GM21367 (cell line): ENCODE data around the gene LHFPL2.
"Not testable (repeated sequence)": the region's sequence is repeated elsewhere in the genome, so short reads cannot be mapped to it uniquely, and the experiment has no call there.

Experiments
- ATAC-seq: cut with Tn5 transposase; IDR thresholded peaks from one replicate; pipeline ENCODE4 v1.9.1; 2021; ENCODE audit not compliant: unreplicated experiment

Gene LHFPL2

DNA sequence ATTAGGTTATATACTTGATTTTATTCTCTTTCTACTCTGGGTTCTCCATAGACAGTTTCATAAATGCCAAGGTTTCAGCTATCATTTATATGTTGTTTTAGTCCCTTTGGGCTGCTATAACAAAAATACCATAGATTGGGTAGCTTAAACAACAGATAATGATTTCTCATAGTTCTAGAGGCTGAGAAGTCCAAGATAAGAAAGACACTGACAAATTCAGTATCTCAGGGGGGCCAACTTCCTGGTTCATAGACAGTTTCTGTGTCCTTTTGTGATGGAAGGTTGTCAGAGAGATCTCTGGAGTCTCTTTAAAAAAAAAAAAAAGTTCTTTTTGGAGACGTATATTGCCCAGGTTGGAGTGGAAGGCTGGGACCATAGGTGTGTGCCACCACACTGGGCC, 174.8 kb downstream of the LHFPL2 start:
- ATAC-seq, result no peak

DNA sequence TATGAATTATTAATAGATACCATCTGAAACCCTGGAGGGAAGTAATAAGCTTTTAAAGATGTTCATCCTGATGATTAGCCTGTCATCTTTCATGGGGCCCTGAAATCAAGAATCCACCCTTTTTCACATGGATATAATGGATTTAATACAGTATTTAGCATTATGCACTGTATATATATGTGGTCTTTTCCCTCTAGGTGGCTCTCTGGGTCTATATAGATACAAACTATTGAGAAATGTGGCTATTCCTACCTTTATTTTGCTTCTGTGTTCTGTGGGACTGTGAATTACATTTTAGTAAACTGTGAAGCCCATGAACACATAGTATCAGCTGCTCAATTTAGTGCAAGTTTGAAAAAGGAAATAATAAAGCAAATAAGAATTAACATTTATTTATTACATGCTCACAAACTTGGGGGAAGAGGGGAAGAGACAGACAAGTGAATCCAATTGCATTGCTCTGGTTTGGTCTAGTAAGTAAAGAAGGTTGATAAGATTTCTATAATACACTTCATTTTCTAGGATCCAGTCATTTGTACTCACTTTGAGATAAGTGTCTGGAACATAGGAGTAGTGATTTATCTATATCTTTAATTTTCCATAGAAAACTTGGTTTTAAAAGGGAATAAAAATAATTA, 176.0 kb downstream of the LHFPL2 start:
- no peak for ATAC-seq

DNA sequence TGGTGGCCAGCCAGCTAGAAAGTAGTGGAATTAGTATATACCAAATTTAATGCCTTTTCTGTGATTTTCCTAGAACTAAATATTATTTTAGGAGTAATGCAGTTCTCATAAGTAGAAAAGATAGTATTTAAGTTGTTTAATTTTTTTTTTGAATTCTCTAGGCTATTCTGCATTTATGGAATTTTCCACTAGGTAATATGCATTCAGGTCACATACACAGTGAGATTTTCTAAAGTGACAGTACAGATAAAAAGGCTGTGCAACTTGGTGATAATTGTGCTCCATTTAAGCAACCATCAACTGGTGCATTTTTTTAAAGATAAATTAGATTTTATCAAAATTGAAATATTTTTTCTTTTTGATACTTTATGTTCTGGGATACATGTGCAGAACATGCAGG, 176.7 kb downstream of the LHFPL2 start:
- ATAC-seq, result no peak

DNA sequence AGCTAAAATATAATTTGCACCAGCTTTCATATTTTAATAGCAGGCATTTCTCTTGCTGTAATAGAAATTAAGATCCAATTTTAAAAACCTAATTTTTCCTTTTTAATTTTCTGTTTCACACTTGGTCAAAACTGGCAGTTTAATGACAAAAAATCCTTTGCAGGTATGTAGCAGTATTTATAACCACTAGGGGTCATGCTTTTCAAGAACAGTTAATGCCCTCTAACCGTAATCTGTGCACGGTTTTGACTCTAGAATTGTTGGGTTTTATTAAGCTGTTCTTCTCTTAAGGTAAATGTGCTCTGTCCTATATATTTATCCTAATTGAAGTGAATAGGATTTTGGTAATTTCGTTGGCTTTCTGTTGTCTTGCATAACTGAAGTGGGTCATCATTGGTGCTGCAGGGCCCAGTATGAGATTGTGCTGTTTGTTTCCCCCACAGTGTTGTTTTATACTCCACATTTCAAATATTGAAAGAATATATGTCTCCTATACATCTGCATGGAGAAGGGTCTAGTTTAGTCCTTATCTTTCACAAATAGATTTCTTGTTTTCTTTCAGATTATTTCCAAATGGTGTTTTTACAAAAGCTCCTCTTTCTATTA, 180.7 kb downstream of the LHFPL2 start:
- ATAC-seq, result no peak

DNA sequence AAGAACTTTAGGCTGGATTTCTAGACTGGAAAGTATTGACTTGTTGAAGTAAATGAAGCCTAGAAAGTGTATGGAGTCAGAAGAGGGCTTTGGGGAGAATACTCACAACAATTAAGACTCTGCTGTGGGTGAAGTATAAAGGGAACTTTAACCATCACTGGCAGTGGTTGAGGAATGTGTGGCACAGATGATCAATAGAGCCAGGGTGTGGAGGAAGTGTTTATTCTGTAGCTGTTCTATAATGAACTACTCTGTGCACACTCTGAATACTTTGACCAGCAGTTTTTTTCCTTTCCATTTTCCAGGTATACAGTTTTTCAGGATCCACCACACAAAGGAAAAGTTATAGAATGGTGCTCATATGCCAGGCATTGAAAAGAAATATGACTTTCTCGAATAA, 181.4 kb downstream of the LHFPL2 start:
- no peak for ATAC-seq

DNA sequence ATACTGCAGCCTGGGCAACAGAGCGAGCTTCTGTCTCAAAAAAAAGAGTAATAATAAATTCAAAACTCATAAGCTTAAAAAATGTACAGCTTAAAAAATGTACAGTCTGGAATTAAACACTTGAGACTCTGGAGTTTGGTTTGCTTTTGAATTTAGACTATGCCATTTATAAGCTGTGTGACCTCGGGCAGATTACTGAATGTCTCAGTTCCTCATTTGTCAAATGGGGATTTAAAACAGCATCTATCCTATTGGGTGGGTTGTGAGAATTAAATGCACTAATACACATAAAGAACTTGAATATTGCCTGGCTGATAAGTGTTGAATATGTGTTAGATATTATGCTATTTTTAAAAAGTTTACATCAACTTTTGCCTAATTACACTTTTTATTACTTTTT, 189.7 kb downstream of the LHFPL2 start:
- no peak for ATAC-seq

DNA sequence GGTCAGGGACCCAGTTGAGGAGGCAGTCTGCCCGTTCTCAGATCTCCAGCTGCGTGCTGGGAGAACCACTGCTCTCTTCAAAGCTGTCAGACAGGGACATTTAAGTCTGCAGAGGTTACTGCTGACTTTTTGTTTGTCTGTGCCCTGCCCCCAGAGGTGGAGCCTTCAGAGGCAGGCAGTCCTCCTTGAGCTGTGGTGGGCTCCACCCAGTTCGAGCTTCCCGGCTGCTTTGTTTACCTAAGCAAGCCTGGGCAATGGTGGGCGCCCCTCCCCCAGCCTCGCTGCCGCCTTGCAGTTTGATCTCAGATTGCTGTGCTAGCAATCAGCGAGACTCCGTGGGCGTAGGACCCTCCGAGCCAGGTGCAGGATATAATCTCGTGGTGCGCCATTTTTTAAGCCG, 191.1 kb downstream of the LHFPL2 start:
- ATAC-seq, result not testable (repeated sequence)

DNA sequence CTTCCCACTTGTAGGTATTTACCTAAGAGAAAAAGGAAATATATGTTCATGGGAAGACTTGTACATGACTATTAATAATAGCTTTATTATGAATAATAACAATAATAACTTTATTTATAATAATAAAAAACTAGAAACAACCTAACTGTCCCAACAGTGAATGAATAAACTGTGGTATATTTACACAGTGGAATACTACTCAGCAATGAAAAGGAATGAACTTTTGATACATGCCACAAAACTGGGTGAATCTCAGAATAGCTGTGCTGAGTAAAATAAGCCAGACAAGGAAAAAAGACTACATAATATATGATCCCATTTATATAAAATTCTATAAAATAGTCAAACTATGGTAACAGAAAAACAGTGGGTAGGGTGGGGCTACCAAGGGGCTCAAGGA, 199.5 kb downstream of the LHFPL2 start:
- ATAC-seq, result no peak

DNA sequence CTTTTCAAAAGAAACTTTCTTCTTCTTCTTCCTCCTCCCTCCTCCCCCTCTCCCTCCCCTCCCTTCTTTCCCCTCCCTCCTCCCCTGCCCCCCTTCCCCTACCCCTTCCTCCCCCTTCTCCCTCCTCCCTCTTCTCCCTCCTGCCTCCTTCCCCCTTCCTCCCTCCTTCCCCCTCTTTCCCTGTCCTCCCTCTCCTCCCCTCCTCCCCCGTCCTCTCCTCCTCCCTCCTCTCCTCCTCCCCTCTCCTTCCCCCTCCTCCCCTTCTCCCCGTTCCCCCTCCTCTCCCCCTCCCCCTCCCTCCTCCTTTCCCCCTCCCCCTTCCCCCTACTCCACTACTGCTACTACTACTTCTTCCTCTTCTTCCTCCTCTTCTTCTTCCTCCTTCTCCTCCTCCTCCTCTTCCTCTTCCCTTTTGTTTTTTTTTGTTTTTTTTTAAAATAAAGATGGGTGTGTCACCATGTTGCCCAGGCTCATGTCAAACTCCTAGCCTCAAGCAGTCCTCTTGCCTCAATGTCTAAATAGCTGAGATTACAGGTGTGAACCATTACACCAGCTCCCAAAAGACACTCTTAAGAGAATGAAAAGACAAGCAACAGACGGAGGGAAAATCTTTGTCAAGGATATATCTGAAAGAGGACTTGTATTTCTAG, 200.7 kb downstream of the LHFPL2 start:
- no peak for ATAC-seq
